Activated T-cell treated with anti-CD3 and anti-CD28 coated beads for 48 hours (primary cell): Measurements from ENCODE around the gene CACNA1I.

Experiments used
- DNase-seq: peaks from one replicate; pipeline ENCODE4 v3.0.0-alpha.2; 2020; ENCODE audit warnings: low read depth

Gene CACNA1I

DNA sequence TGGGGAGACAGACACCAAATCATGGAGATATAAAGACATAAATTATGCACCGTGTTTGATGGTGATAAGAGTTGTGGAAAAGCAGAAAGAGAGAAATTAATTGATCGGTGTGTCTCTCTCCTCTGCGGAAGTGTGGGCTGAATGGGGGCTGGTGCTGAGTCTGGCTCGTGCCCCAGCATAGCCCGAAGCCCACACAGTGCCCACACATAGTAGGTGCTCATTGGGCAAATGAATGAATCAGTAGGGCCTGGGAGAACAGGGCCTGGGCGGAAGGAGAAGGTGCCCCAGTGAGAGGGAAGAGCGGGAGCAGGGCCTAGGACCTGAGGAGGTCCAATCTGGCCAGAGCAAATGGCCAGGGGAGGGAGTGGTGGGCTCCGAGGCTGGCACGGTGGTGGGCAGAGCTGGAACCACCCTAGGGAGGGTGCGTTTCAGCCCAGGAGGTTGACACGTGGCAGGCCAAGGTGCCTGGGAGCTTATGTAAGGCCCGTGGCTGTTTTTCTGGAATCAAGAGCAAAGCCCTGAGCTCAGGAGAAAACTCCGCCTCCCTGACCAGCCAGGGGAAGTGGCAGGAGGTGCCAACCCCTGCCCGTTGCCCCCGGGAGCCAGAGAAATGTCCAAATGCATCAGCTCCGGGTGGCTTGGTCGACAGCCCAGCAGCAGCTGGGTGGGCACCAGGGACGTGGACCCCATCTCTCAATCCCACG is 2.1 kb upstream of the CACNA1I start:
- DNase-seq: no peak

- DNase-seq: no peak
Measured at GRCh38 chr22:39569066-39569465, 1.5 kb upstream of the CACNA1I start.

GRCh38 chr22:39570226-39570625 is 327 bp upstream of the CACNA1I start:
- no peak for DNase-seq

GRCh38 chr22:39571538-39571937 is 985 bp downstream of the CACNA1I start:
- DNase-seq: no peak

DNA sequence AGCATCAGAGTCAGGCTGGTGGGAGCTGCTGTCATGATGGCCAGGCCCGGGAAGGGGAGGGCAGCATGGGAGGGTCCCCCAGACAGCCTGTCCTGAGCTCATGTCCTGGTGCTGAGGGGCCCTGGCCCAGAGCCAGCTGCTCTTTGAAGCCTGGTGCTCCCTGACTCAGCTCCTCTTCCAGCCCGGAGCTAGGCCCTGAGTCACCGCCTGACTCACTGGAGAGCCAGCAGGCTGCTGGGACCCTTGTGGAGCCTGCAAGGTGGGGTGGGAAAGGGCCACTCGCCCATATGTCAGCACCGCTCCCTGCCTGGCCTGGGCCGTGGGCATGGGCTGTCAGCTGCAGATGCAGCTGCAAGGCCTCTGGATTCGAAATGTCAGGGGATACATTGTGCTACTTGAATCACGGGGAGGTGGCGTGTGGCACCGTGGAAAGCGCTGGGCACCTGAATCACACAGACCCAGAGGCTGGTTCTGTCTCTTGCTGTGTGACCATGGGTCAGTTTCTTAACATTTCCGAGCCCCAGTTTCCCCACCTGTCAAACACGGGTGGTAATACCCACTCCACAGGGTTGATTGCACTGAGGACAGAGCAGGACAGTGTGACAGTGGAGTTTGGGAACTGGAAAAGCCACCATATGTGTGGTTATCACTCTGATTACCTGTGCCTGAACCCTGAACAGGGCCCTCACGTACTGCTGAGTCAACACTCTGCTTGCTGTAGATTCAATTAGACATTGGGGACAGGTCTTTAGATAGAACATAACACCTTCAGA is 4.4 kb downstream of the CACNA1I start:
- DNase-seq: no peak

DNA sequence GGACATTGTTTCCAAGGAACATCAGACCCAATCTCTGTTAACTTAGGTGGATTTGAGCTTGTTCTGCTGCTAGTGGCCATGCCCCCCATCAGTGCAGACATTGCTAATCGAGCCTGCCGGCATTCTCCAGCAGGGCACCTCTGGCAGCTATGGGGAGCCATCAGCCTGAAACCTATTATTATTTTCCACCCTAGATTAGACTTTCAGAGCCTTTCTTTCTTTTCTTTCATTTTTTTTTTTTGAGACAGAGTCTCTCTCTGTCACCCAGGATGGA is 4.9 kb downstream of the CACNA1I start:
- no peak for DNase-seq

DNA sequence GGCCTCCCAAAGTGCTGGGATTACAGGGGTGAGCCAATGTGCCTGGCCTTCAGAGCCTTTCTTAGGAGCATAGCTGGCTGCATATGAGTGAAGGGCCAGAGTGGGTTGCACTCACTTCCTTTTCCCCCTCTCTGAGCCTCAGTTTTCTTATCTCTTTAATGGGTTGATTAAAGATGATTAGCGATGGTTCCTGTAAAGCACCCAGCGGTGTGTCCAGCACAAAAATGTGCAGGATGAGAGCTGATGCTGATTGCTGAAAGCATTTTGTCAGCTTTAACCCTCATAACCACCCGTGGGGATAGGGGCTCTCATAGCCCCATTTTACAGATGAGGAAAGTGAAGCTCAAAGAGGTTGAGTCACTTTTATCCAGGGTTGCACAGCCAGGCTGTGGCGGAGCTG is 5.5 kb downstream of the CACNA1I start:
- no peak for DNase-seq

- DNase-seq: no peak
Measured at GRCh38 chr22:39577366-39577765, 6.8 kb downstream of the CACNA1I start.

DNA sequence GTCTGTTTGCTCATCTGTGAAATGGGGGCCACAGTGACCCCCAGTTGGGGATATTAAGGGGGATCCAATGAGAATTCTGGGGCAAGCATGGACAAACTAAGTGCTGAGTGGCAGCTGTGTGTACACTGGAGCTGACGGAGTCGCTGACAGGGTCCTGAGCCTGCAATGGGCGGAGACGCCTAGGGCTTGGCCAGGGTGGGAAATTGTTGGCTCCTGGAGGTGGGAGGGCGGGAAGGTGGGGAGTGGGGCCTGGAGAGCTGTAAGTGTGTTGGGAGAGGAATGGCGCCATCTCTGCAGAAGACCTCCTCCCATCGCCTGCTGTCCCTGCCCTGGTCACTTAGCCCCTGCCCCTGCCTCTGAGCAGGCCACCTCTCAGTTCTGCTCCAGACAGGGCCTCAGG is 7.3 kb downstream of the CACNA1I start:
- DNase-seq: no peak

DNA sequence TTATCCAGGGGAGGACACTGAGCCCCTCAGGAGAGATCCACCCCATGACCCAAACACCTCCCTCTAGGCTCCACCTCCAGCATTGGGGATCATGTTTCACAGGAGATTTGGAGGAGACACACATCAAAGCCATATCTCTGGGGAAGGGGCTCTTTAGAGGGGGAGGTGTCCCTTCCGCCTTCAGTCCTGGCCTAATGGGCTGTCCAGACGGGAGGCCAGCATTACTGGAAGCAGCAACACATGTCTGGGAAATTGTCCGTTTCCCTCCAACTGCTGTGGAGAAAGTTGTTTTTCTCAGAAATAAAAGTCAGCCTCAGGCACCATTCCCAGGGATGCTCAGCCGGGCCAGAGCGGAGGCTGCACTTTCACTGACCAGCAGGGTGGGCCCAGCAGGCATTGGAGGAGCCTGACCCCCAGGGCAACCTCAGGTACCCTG is 9.5 kb downstream of the CACNA1I start:
- no peak for DNase-seq

- DNase-seq: no peak
Measured at GRCh38 chr22:39580795-39581194, 10.2 kb downstream of the CACNA1I start.

DNA sequence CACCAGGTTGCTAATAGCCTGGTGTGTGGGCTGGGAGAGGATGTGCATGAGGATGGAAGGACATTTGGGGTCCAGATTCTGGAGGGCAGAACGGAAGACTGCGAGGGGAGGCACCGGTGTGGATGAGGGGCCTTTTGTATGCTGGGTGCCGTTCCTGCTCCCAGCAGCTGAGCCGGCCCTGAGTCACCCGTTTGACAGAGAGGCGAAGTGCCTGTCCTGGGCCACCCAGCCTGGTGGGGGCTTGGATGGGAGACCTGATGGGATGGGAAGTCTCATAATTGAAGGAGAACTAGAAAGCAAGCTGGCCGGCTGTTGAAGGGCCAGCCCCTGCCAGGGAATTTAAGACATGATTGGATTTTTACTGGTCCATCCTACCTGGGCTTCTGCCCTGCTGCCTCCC is 10.8 kb downstream of the CACNA1I start:
- no peak for DNase-seq

DNA sequence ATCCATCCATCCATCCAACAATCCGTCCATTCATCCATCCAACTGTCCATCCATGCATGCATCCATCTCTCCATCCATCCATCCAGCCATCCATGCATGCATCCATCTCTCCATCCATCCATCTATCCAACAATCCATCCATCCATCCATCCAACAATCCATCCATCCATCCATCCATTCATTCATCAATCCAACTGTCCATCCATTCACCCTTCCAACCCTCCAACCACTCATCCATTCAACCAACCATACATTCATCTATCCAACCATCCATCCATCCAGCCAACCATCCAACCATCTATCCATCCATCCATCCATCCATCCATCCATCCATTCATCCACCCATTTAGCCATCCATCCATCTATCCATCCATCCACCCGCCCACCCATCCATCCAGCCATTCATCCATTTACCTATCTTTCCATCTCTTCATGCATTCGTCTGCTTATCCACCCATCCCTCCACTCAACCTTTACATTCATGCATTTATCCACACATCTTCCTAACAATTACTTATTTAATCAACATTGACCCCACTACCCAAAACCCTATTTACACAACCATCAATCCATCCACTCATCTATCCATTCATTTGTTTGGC is 12.6 kb downstream of the CACNA1I start:
- no peak for DNase-seq

DNA sequence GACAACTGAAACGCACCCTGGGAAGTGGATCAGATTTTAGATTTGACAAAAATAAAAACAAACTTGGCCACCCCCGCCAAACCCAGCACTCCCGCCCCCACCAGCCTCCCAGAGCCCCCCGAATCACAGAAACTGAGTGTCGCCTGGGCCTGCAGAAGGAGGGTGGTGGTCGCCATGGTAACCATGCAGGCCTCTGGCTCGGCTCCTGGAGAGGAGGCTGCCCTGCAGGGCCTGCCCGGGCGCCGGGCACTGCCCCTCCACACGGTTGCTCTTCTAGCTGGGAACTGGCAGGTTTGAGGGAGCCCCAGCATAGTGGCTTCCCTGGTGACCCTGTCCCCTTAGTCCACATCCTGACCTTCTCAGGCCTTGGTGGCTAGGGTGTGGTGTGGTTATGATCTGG is 19.3 kb downstream of the CACNA1I start:
- DNase-seq: no peak

DNA sequence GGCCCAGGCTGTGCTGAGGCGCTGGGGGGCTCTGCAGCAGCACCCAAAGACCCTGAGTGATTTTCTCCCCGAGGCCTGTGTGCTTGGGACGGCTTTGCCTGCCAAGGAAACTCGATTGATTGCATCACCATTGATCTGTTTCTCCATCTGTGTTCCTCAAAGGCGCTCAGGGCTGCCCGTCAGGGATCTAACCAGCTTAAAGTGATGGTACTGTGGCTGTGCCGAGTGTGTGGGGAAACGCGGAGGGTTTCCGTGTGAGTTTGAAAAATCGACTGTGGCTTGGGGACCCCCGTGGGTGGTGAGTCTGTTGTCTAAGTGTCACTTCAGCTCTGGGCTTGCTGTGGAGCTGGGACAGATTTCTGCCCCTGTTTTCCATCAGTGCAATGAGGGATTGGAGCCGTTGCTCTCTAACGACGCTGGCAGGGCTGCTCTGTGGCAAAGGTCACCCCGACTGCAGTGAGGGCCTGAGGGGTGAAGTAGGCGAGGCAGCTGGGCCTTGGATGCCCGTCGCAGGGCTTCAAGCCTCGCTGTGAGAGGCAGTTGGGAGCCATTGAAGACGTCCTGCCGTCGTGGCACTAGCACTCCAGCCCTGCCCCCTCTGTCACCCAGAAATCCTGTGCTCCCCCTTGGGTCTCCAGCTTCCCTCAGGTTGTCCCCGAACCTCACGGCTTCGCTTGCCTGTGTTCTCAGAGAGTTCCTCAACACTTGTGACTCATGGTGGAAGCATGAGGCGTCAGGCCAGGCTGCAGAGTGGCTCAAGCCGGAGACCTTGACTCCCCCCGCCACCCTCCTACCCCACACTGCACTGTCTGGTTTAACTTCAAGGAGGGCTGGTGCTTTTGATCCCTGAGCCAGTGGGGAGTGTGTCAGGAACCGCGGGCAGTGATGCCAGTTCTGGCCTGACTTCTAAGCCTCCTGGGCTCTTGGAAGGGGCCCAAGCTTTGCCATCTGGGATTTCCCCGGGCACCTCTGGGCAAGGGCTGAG is 21.8 kb downstream of the CACNA1I start:
- no peak for DNase-seq

DNA sequence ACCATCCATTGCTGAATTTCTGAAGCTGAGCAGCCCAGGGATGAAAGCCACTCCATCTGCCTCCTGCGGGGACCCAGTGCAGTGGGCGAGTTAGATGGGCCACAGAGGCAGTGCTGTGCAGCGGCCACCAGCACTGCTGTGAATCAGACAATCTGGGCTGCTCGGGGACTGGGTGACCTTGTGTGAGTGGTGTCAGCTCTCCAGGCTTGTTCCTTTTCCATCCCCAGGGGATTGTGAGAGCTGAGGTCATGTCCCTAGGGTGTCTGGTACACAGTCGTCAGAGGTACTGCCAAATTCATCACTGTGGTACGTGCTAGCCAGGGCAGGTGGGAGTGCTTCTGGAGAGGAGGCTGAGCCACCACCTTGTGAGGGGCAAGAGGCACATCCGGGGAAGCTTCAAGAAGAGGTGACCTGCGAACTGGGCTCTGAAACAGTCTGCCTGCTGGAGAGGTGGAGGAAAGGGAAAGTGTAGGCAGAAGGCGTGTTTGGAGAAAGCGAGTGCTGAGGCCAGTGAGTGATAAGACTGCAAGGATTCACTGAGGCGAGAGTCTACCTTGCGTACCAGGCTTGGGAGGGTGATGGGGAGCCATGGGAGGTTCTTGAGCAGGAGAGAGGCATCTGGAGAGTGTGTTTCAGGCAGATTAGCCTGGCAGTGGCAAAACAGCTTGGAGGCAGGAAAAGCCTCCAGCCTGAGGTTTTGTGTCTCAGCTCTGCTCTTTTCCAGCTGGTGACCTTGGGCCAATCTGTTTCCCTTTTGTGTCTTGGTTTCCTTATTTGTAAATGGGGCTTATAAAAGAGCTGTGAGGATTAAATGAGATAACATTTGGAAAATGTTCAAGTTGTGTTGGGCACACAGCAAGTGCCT is 22.7 kb downstream of the CACNA1I start:
- DNase-seq: no peak

- DNase-seq: no peak
Measured at GRCh38 chr22:39593931-39594285, 23.4 kb downstream of the CACNA1I start.

- DNase-seq: no peak
Measured at GRCh38 chr22:39594411-39594810, 23.9 kb downstream of the CACNA1I start.

DNA sequence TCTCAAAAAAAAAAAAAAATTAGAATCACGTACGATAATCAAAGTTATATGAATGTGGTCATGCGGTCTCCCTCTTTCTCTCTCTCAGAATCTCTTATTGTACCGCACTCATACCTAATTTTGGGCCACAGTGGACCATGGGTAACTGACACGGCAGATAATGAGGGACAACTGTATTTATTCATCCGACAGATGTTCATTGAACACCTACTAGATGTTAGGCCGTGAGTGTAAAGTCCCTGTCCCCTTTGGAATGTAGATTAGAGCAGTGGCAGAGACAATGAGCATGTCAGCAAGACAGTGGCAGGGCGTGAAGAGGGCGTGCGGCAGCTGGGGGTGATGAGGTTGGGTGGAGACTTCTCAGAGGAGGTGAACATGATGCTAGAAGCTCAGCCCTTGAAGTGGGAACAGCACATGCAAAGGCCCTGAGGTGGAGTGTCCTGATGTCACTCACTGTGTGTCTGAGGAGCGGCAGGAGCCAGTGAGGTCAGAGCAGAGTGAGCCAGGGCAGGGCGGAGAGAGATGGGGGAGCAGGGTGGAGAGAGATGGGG is 25.1 kb downstream of the CACNA1I start:
- no peak for DNase-seq

- no peak for DNase-seq
Measured at GRCh38 chr22:39596601-39597000, 26.0 kb downstream of the CACNA1I start.

- no peak for DNase-seq
Measured at GRCh38 chr22:39597236-39597869, 26.8 kb downstream of the CACNA1I start.
